GM23248 (cell line): Measurements from ENCODE around the gene ZC3H4.

Experiments
- EZH2 ChIP-seq: fragments of 200-600 bp; sonication (generic); IDR thresholded peaks from 2 replicates; pipeline ENCODE4 v1.6.1; 2018; ENCODE audit warnings: antibody characterized with exemption, mild to moderate bottlenecking; ENCODE audit not compliant: insufficient read depth, poor library complexity, severe bottlenecking
- EZH2phosphoT487 ChIP-seq: fragments of 200-600 bp; sonication (generic); IDR thresholded peaks from 2 replicates; pipeline ENCODE4 v1.6.1; 2018; ENCODE audit warnings: antibody characterized with exemption, moderate library complexity, mild to moderate bottlenecking, low read depth; ENCODE audit not compliant: insufficient read depth

- TF ChIP-seq EZH2 = no peak
- TF ChIP-seq EZH2phosphoT487 = no peak
Observed at GRCh38 chr19:47049307-47049700, 64.3 kb downstream of the ZC3H4 start.
